CD14-positive monocyte (primary cell): Measurements from ENCODE around the gene CA10. TPM values are rescaled to one million over a fixed set of nuclear protein-coding genes. Genes with fewer than 3 reads are reported as not detected.

Experiments used
- DNase-seq, 3 donors: peaks; one replicate each; pipeline ENCODE4 v3.0.0-alpha.2; 2011 to 2022
- H2AFZ ChIP-seq: 2 replicates; pipeline ENCODE4 v1.6.0; 2012; ENCODE audit warnings: mild to moderate bottlenecking, low read depth, low read length, inconsistent platforms; ENCODE audit not compliant: insufficient read depth, poor library complexity, severe bottlenecking
- H3K27ac ChIP-seq, 2 donors: 1 replicate in 1 of 2; 2 replicates in 1 of 2; pipeline ENCODE4 v1.5.1; 2012 to 2013; ENCODE audit warnings: low read length in 2 of 2, control low read depth in 1 of 2, inconsistent platforms in 1 of 2, low read depth in 1 of 2, mild to moderate bottlenecking in 1 of 2
- H3K27me3 ChIP-seq, 2 donors: one replicate each; pipeline versions ENCODE4 v1.6.0 to v1.6.1; 2011 to 2013; ENCODE audit warnings: low read length in 2 of 2; ENCODE audit not compliant: control insufficient read depth in 2 of 2, insufficient read depth in 2 of 2
- H3K36me3 ChIP-seq, 2 donors: replicated peaks in 1 of 2; 1 replicate in 1 of 2; 2 replicates in 1 of 2; pipeline versions ENCODE4 v1.5.1 to v1.6.1; 2012 to 2013; ENCODE audit warnings: low read length in 2 of 2, control low read depth in 1 of 2, inconsistent platforms in 1 of 2, mild to moderate bottlenecking in 1 of 2; ENCODE audit not compliant: insufficient read depth in 2 of 2, control insufficient read depth in 1 of 2
- H3K4me1 ChIP-seq, 2 donors: 1 replicate in 1 of 2; 2 replicates in 1 of 2; pipeline versions ENCODE4 v1.5.1 to v1.6.1; 2012 to 2013; ENCODE audit warnings: low read length in 2 of 2, control low read depth in 1 of 2, inconsistent platforms in 1 of 2, mild to moderate bottlenecking in 1 of 2, moderate library complexity in 1 of 2; ENCODE audit not compliant: insufficient read depth in 2 of 2, control insufficient read depth in 1 of 2
- H3K4me2 ChIP-seq: replicated peaks from 2 replicates; pipeline ENCODE3; 2012; ENCODE audit warnings: low read length, moderate library complexity, mild to moderate bottlenecking; ENCODE audit not compliant: poor library complexity, severe bottlenecking; ENCODE audit errors: extremely low read depth
- H3K4me3 ChIP-seq, 3 experiments: fragments of 200-600 bp in 1 of 3; sonication (generic) in 1 of 3; replicated peaks in 1 of 3; 1 replicate in 2 of 3; 2 replicates in 1 of 3; pipeline ENCODE4 v1.5.1; 2011 to 2013; ENCODE audit warnings: low read length in 3 of 3, mild to moderate bottlenecking in 3 of 3, control low read depth in 2 of 3, low read depth in 2 of 3, inconsistent platforms in 1 of 3, moderate library complexity in 1 of 3
- H3K79me2 ChIP-seq: 2 replicates; pipeline ENCODE4 v1.6.0; 2012; ENCODE audit warnings: mild to moderate bottlenecking, control low read depth, inconsistent platforms, low read length, moderate library complexity; ENCODE audit not compliant: insufficient read depth
- H3K9ac ChIP-seq: 2 replicates; pipeline ENCODE4 v1.6.0; 2017; ENCODE audit warnings: low read length, mild to moderate bottlenecking; ENCODE audit not compliant: insufficient read depth, poor library complexity, severe bottlenecking
- H3K9me3 ChIP-seq, 2 donors: replicated peaks in 1 of 2; 1 replicate in 1 of 2; 2 replicates in 1 of 2; pipeline versions ENCODE4 v1.5.1 to v1.6.1; 2012 to 2013; ENCODE audit warnings: low read length in 2 of 2, control low read depth in 1 of 2; ENCODE audit not compliant: control insufficient read depth in 1 of 2, insufficient read depth in 1 of 2
- H4K20me1 ChIP-seq: 2 replicates; pipeline ENCODE4 v1.6.0; 2012; ENCODE audit warnings: mild to moderate bottlenecking, low read length, control low read depth, moderate library complexity; ENCODE audit not compliant: insufficient read depth
- H3K27ac Mint-ChIP-seq, 7 donors: one replicate each; pipeline ENCODE4 v1.8.0; 2020; ENCODE audit warnings: mild to moderate bottlenecking in 7 of 7, mixed read lengths in 7 of 7, moderate library complexity in 6 of 7, inconsistent platforms in 2 of 7
- H3K27me3 Mint-ChIP-seq, 3 donors: one replicate each; pipeline ENCODE4 v1.8.0; 2021 to 2022; ENCODE audit warnings: low read depth in 3 of 3, mild to moderate bottlenecking in 3 of 3, mixed read lengths in 3 of 3, moderate library complexity in 3 of 3, inconsistent platforms in 1 of 3
- H3K36me3 Mint-ChIP-seq, 2 donors: one replicate each; pipeline ENCODE4 v1.8.0; 2020; ENCODE audit warnings: mixed read lengths in 2 of 2, inconsistent platforms in 1 of 2, mild to moderate bottlenecking in 1 of 2
- H3K4me1 Mint-ChIP-seq: one replicate; pipeline ENCODE4 v1.8.0; 2020; ENCODE audit warnings: mild to moderate bottlenecking, mixed read lengths
- H3K4me3 Mint-ChIP-seq, 2 donors: one replicate each; pipeline ENCODE4 v1.8.0; 2020; ENCODE audit warnings: mild to moderate bottlenecking in 2 of 2, mixed read lengths in 2 of 2, moderate library complexity in 1 of 2
- H3K9me3 Mint-ChIP-seq, 7 donors: one replicate each; pipeline ENCODE4 v1.8.0; 2020 to 2022; ENCODE audit warnings: mixed read lengths in 7 of 7, mild to moderate bottlenecking in 6 of 7, moderate library complexity in 6 of 7, inconsistent platforms in 2 of 7
- CTCF ChIP-seq: fragments of 200-600 bp; IDR thresholded peaks from one replicate; pipeline ENCODE4 v1.8.0; 2022; ENCODE audit warnings: antibody characterized with exemption, mild to moderate bottlenecking
- WGBS: methylation state at CpG from one replicate; pipeline ENCODE4 v1.1.5; 2013; ENCODE audit warnings: missing lambda C conversion rate; ENCODE audit not compliant: insufficient coverage; 5-methylcytosine and 5-hydroxymethylcytosine counted together
- intact Hi-C, 2 donors: fragments of 100-400 bp; cut with micrococcal nuclease; formaldehyde crosslinking; loops; one replicate each; pipeline versions ENCODE4 v1.15.0 to v1.15.1; 2023
- polyA plus RNA-seq, 3 donors: library from polyadenylated mRNA; depleted of rRNA in 1 of 3; unstranded in 2 of 3; stranded (reverse) in 1 of 3; fragments of 300-500 nt in 2 of 3; fragments of >200 nt in 1 of 3; fragmentation: Illumina TruSeq in 2 of 3; gene quantifications; 1 replicate in 2 of 3; 2 replicates in 1 of 3; pipeline ENCODE4 v1.2.3, GENCODE V29; 2012 to 2021

The CA10 gene
- polyA plus RNA-seq, 3 donors: not detected

GRCh38 chr17:51707216-51707615, 451.3 kb downstream of the CA10 start:
- no peaks in the 10 kb centered on the region for H3K9me3 ChIP-seq
- no peaks in the 10 kb centered on the region for H3K27me3 ChIP-seq
- H3K36me3 Mint-ChIP-seq: no peaks in the 10 kb centered on the region
- no peak overlapping the region for H3K27ac ChIP-seq
- no peak overlapping the region for H3K9ac ChIP-seq
- 86% methylated on average over 1 of the region's 2 CpGs for WGBS
- no peak overlapping the region for H3K4me3 Mint-ChIP-seq
- H4K20me1 ChIP-seq: no peaks in the 10 kb centered on the region
- no peak overlapping the region for H3K4me2 ChIP-seq
- no peaks in the 10 kb centered on the region for H3K4me1 Mint-ChIP-seq
- no peak for DNase-seq
- intact Hi-C loops: no loop called here
- H3K9me3 Mint-ChIP-seq: peaks cover 0 to 3% (median 0%) of the 10 kb centered on the region in 7 donors
- H3K36me3 ChIP-seq: no peaks in the 10 kb centered on the region
- TF ChIP-seq CTCF: no peak
- no peak overlapping the region for H2AFZ ChIP-seq
- H3K79me2 ChIP-seq: no peaks in the 10 kb centered on the region
- H3K27me3 Mint-ChIP-seq: peaks cover 1 to 5% (median 4%) of the 10 kb centered on the region in 3 donors
- no peak overlapping the region for H3K4me3 ChIP-seq
- no peaks in the 10 kb centered on the region for H3K4me1 ChIP-seq
- H3K27ac Mint-ChIP-seq: no peak overlapping the region

GRCh38 chr17:51706093-51706492, 452.4 kb downstream of the CA10 start:
- H3K4me3 Mint-ChIP-seq: no peak overlapping the region
- intact Hi-C loops: no loop called here
- no peak overlapping the region for H2AFZ ChIP-seq
- no peaks in the 10 kb centered on the region for H3K36me3 ChIP-seq
- no peaks in the 10 kb centered on the region for H3K4me1 ChIP-seq
- H4K20me1 ChIP-seq: no peaks in the 10 kb centered on the region
- H3K27me3 Mint-ChIP-seq: peaks cover 1 to 4% (median 1%) of the 10 kb centered on the region in 3 donors
- H3K9ac ChIP-seq: no peak overlapping the region
- H3K4me3 ChIP-seq: no peak overlapping the region
- no peaks in the 10 kb centered on the region for H3K27me3 ChIP-seq
- no peak overlapping the region for H3K4me2 ChIP-seq
- no peak for DNase-seq
- no peak overlapping the region for H3K27ac ChIP-seq
- no peaks in the 10 kb centered on the region for H3K4me1 Mint-ChIP-seq
- TF ChIP-seq CTCF: no peak
- peaks cover 0 to 3% (median 0%) of the 10 kb centered on the region in 7 donors for H3K9me3 Mint-ChIP-seq
- H3K79me2 ChIP-seq: no peaks in the 10 kb centered on the region
- H3K9me3 ChIP-seq: no peaks in the 10 kb centered on the region
- WGBS: no CpG with 5 or more reads among the region's 1 CpG
- H3K27ac Mint-ChIP-seq: no peak overlapping the region
- no peaks in the 10 kb centered on the region for H3K36me3 Mint-ChIP-seq
